GM23338 (cell line): Measurements from ENCODE around the gene UNC45B. TPM values are rescaled to one million over a fixed set of nuclear protein-coding genes. Genes with fewer than 3 reads are reported as not detected.

Source experiments
- ATAC-seq: fragments of 200-7000 bp; cut with Tn5 transposase; 3 replicates; pipeline ENCODE4 v1.9.1; 2020
- DNase-seq: peaks from one replicate; pipeline ENCODE4 v3.0.0-alpha.2; 2015; ENCODE audit warnings: low spot score
- H2AFZ ChIP-seq: fragments of 200-600 bp; sonication (generic); 2 replicates; pipeline ENCODE4 v1.8.0; 2016; ENCODE audit warnings: antibody characterized with exemption, mild to moderate bottlenecking, moderate library complexity
- H3F3A ChIP-seq: fragments of 200-600 bp; sonication (generic); replicated peaks from 2 replicates; pipeline ENCODE4 v1.8.0; 2017; ENCODE audit warnings: antibody characterized with exemption, mixed run types, low read depth
- H3K27ac ChIP-seq: fragments of 200-600 bp; sonication (generic); 2 replicates; pipeline ENCODE4 v1.6.1; 2016; ENCODE audit warnings: low read depth
- H3K27me3 ChIP-seq: fragments of 200-600 bp; sonication (generic); 2 replicates; pipeline ENCODE4 v1.8.0; 2016; ENCODE audit warnings: mild to moderate bottlenecking, mixed run types, moderate library complexity; ENCODE audit not compliant: insufficient read depth
- H3K36me3 ChIP-seq: fragments of 200-600 bp; sonication (generic); 2 replicates; pipeline ENCODE4 v1.8.0; 2016; ENCODE audit warnings: mild to moderate bottlenecking; ENCODE audit not compliant: insufficient read depth
- H3K4me1 ChIP-seq: fragments of 200-600 bp; sonication (generic); 2 replicates; pipeline ENCODE4 v1.8.0; 2016; ENCODE audit warnings: mild to moderate bottlenecking, moderate library complexity; ENCODE audit not compliant: insufficient read depth
- H3K4me2 ChIP-seq: fragments of 200-600 bp; sonication (generic); 2 replicates; pipeline ENCODE4 v1.7.1; 2017; ENCODE audit warnings: mixed run types
- H3K4me3 ChIP-seq: fragments of 200-600 bp; sonication (generic); 2 replicates; pipeline ENCODE4 v1.6.1; 2016; ENCODE audit warnings: mixed run types
- H3K79me2 ChIP-seq: fragments of 200-600 bp; sonication (generic); replicated peaks from 2 replicates; pipeline ENCODE4 v1.8.0; 2017; ENCODE audit warnings: mild to moderate bottlenecking; ENCODE audit not compliant: insufficient read depth
- H3K9me2 ChIP-seq: fragments of 200-600 bp; sonication (generic); 2 replicates; pipeline ENCODE4 v1.8.0; 2017; ENCODE audit not compliant: insufficient read depth
- H4K20me1 ChIP-seq: fragments of 200-600 bp; sonication (generic); replicated peaks from 2 replicates; pipeline ENCODE4 v1.8.0; 2017; ENCODE audit warnings: mild to moderate bottlenecking; ENCODE audit not compliant: insufficient read depth
- H3K27ac Mint-ChIP-seq: 2 replicates; pipeline ENCODE4 v1.8.0; 2020; ENCODE audit warnings: inconsistent platforms, mild to moderate bottlenecking, moderate library complexity, mixed read lengths
- H3K27me3 Mint-ChIP-seq: 3 replicates; pipeline ENCODE4 v1.8.0; 2022; ENCODE audit warnings: low read depth, mild to moderate bottlenecking, moderate library complexity, mixed read lengths, inconsistent platforms; ENCODE audit not compliant: insufficient read depth, poor library complexity
- H3K36me3 Mint-ChIP-seq: 3 replicates; pipeline ENCODE4 v1.8.0; 2021; ENCODE audit warnings: low read depth, mild to moderate bottlenecking, inconsistent platforms, moderate library complexity, mixed read lengths
- H3K4me1 Mint-ChIP-seq: 3 replicates; pipeline ENCODE4 v1.8.0; 2020; ENCODE audit warnings: mild to moderate bottlenecking, inconsistent platforms, mixed read lengths
- H3K4me3 Mint-ChIP-seq: 3 replicates; pipeline ENCODE4 v1.8.0; 2021; ENCODE audit warnings: moderate library complexity, mild to moderate bottlenecking, inconsistent platforms, mixed read lengths
- H3K9me3 Mint-ChIP-seq: 3 replicates; pipeline ENCODE4 v1.8.0; 2020; ENCODE audit warnings: moderate library complexity, mild to moderate bottlenecking, inconsistent platforms, mixed read lengths
- CREB1 ChIP-seq: fragments of 250-450 bp; sonication (Bioruptor Pico); IDR thresholded peaks from 2 replicates; pipeline ENCODE4 v1.5.0; 2020; ENCODE audit warnings: low read depth, mild to moderate bottlenecking, moderate library complexity
- EZH2 ChIP-seq: fragments of 200-600 bp; sonication (generic); IDR thresholded peaks from one replicate; pipeline ENCODE4 v1.8.0; 2017; ENCODE audit warnings: antibody characterized with exemption, mild to moderate bottlenecking, low read depth; ENCODE audit not compliant: unreplicated experiment
- EZH2phosphoT487 ChIP-seq: fragments of 200-600 bp; sonication (generic); IDR thresholded peaks from one replicate; pipeline ENCODE4 v1.8.1; 2018; ENCODE audit warnings: antibody characterized with exemption; ENCODE audit not compliant: unreplicated experiment
- JUNB ChIP-seq: IDR thresholded peaks from one replicate; pipeline ENCODE4 v1.6.1; 2016; ENCODE audit warnings: antibody characterized with exemption; ENCODE audit not compliant: unreplicated experiment
- NANOG ChIP-seq: IDR thresholded peaks from 2 replicates; pipeline ENCODE4 v1.6.1; 2016; ENCODE audit warnings: antibody characterized with exemption, borderline replicate concordance
- POLR2AphosphoS5 ChIP-seq: IDR thresholded peaks from 2 replicates; pipeline ENCODE4 v1.6.1; 2016; ENCODE audit warnings: antibody characterized with exemption, low read depth
- REST ChIP-seq: IDR thresholded peaks from one replicate; pipeline ENCODE4 v1.6.1; 2018; ENCODE audit warnings: antibody characterized with exemption; ENCODE audit not compliant: unreplicated experiment
- STAT1 ChIP-seq: IDR thresholded peaks from one replicate; pipeline ENCODE4 v1.6.1; 2016; ENCODE audit warnings: antibody characterized with exemption; ENCODE audit not compliant: unreplicated experiment
- ZNF114 ChIP-seq: fragments of 250-450 bp; sonication (Bioruptor Pico); IDR thresholded peaks from 2 replicates; pipeline ENCODE4 v1.5.0; 2020; ENCODE audit warnings: mild to moderate bottlenecking, moderate library complexity
- ZNF331 ChIP-seq: fragments of 250-450 bp; sonication (Bioruptor Pico); IDR thresholded peaks from 2 replicates; pipeline ENCODE4 v1.5.0; 2020; ENCODE audit warnings: low read depth, mild to moderate bottlenecking, moderate library complexity
- polyA plus RNA-seq: library from polyadenylated mRNA; unstranded; fragments of >200 nt; fragmentation: Nextera tagmentation; extraction: Ambion mirVana; gene quantifications from 2 replicates; pipeline ENCODE4 v1.2.1, GENCODE V29; 2016
- total RNA-seq: library from RNA; depleted of rRNA; stranded (reverse); fragments of >200 nt; shearing (Covaris generic); gene quantifications from 2 replicates; pipeline ENCODE4 v1.2.3, GENCODE V29; 2014
- TF ChIP-seq, protein P1 (sequence below): fragments of 250-450 bp; sonication (Bioruptor Pico); IDR thresholded peaks from 2 replicates; pipeline ENCODE4 v1.5.0; 2020; ENCODE audit warnings: mild to moderate bottlenecking, moderate library complexity

Gene UNC45B
- total and polyA plus RNA-seq, 2 experiments from 2014 or later = 0.03 TPM; not detected in 1

DNA sequence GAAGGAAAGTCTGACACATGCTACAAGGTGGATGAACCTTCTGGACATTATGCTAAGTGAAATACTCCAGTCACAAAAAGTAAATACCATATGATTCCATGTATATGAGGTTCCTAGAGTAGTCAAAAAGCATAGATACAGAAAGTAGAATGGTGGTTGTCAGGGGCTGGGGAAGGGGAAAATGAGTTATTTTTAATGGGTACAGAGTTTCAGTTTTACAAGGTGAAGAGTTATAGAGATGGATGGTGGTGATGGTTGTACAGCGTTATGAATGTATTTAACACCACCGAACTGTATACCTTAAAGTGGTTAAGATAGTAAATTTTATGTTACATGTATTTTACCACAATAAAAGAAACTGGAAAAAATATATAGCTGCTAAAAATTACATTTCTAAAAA is 45.9 kb upstream of the UNC45B start (continued):
- no peak for TF ChIP-seq STAT1
- no peak for TF ChIP-seq EZH2phosphoT487
- no peak for TF ChIP-seq POLR2AphosphoS5
- TF ChIP-seq EZH2 = no peak
- TF ChIP-seq CREB1 (CRISPR knock-in tag) = no peak
- no peak for TF ChIP-seq ZNF114
- no peak for TF ChIP-seq JUNB
- TF ChIP-seq REST = no peak
- no peak for TF ChIP-seq ZNF331 (CRISPR knock-in tag)

DNA sequence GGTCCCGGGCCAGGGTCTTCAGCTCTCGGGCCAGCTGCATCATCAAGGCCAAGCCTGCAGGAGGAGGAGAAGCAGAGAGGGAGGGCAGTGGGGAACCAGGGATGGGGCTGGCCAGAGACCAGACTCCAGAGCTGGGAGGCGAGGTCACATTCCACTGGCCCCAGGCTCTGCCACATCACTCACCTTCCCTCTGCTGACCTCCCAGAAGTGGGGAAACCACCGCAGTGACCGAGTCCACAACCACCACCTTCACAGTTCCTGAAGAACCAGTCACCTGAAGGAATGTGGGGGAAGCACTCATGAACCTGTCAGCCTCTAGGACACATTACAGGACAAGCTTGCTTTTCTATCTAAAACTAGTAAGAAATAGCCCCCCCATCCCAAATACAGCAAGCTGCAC is 44.3 kb upstream of the UNC45B start:
- no peak overlapping the region for H3K27ac ChIP-seq
- peaks cover 35% of the 10 kb centered on the region for H3K36me3 Mint-ChIP-seq
- no peak overlapping the region for H3K27ac Mint-ChIP-seq
- H3K4me1 Mint-ChIP-seq = no peaks in the 10 kb centered on the region
- no peaks in the 10 kb centered on the region for H3K9me3 Mint-ChIP-seq
- no peak overlapping the region for H2AFZ ChIP-seq
- H3F3A ChIP-seq = no peaks in the 10 kb centered on the region
- ATAC-seq = no peak
- DNase-seq = no peak
- no peaks in the 10 kb centered on the region for H4K20me1 ChIP-seq
- H3K79me2 ChIP-seq = no peaks in the 10 kb centered on the region
- H3K9me2 ChIP-seq = no peaks in the 10 kb centered on the region
- H3K4me1 ChIP-seq = no peaks in the 10 kb centered on the region
- no peak overlapping the region for H3K4me2 ChIP-seq
- H3K36me3 ChIP-seq = no peaks in the 10 kb centered on the region
- H3K4me3 Mint-ChIP-seq = no peak overlapping the region
- no peaks in the 10 kb centered on the region for H3K27me3 ChIP-seq
- no peak overlapping the region for H3K4me3 ChIP-seq
- peaks cover 2% of the 10 kb centered on the region for H3K27me3 Mint-ChIP-seq
- TF ChIP-seq REST (no peak), EZH2 (no peak), NANOG (no peak), ZNF331 (CRISPR knock-in tag) (no peak), EZH2phosphoT487 (no peak), POLR2AphosphoS5 (no peak)
- TF ChIP-seq, protein P1, sequence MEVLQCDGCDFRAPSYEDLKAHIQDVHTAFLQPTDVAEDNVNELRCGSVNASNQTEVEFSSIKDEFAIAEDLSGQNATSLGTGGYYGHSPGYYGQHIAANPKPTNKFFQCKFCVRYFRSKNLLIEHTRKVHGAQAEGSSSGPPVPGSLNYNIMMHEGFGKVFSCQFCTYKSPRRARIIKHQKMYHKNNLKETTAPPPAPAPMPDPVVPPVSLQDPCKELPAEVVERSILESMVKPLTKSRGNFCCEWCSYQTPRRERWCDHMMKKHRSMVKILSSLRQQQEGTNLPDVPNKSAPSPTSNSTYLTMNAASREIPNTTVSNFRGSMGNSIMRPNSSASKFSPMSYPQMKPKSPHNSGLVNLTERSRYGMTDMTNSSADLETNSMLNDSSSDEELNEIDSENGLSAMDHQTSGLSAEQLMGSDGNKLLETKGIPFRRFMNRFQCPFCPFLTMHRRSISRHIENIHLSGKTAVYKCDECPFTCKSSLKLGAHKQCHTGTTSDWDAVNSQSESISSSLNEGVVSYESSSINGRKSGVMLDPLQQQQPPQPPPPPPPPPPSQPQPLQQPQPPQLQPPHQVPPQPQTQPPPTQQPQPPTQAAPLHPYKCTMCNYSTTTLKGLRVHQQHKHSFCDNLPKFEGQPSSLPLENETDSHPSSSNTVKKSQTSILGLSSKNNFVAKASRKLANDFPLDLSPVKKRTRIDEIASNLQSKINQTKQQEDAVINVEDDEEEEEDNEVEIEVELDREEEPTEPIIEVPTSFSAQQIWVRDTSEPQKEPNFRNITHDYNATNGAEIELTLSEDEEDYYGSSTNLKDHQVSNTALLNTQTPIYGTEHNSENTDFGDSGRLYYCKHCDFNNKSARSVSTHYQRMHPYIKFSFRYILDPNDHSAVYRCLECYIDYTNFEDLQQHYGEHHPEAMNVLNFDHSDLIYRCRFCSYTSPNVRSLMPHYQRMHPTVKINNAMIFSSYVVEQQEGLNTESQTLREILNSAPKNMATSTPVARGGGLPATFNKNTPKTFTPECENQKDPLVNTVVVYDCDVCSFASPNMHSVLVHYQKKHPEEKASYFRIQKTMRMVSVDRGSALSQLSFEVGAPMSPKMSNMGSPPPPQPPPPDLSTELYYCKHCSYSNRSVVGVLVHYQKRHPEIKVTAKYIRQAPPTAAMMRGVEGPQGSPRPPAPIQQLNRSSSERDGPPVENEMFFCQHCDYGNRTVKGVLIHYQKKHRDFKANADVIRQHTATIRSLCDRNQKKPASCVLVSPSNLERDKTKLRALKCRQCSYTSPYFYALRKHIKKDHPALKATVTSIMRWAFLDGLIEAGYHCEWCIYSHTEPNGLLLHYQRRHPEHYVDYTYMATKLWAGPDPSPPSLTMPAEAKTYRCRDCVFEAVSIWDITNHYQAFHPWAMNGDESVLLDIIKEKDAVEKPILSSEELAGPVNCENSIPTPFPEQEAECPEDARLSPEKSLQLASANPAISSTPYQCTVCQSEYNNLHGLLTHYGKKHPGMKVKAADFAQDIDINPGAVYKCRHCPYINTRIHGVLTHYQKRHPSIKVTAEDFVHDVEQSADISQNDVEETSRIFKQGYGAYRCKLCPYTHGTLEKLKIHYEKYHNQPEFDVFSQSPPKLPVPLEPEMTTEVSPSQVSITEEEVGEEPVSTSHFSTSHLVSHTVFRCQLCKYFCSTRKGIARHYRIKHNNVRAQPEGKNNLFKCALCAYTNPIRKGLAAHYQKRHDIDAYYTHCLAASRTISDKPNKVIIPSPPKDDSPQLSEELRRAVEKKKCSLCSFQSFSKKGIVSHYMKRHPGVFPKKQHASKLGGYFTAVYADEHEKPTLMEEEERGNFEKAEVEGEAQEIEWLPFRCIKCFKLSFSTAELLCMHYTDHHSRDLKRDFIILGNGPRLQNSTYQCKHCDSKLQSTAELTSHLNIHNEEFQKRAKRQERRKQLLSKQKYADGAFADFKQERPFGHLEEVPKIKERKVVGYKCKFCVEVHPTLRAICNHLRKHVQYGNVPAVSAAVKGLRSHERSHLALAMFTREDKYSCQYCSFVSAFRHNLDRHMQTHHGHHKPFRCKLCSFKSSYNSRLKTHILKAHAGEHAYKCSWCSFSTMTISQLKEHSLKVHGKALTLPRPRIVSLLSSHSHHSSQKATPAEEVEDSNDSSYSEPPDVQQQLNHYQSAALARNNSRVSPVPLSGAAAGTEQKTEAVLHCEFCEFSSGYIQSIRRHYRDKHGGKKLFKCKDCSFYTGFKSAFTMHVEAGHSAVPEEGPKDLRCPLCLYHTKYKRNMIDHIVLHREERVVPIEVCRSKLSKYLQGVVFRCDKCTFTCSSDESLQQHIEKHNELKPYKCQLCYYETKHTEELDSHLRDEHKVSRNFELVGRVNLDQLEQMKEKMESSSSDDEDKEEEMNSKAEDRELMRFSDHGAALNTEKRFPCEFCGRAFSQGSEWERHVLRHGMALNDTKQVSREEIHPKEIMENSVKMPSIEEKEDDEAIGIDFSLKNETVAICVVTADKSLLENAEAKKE (CRISPR knock-in tag) = no peak
